Mesendoderm (in vitro differentiated cells): ENCODE data around the gene EPDR1.

Source experiments
- DNase-seq: peaks from one replicate; pipeline ENCODE4 v3.0.0; 2013
- H2AK5ac ChIP-seq: 2 replicates; pipeline ENCODE4 v1.6.1; 2013; ENCODE audit warnings: low read length, inconsistent platforms
- H2BK120ac ChIP-seq: 2 replicates; pipeline ENCODE4 v1.6.1; 2013; ENCODE audit warnings: low read depth, mild to moderate bottlenecking, low read length, moderate library complexity, mixed read lengths
- H2BK15ac ChIP-seq: replicated peaks from 2 replicates; pipeline ENCODE4 v1.6.1; 2013; ENCODE audit warnings: low read depth, mild to moderate bottlenecking, moderate library complexity
- H2BK5ac ChIP-seq: 2 replicates; pipeline ENCODE4 v1.6.1; 2013; ENCODE audit warnings: low read length, inconsistent platforms
- H3K18ac ChIP-seq: 2 replicates; pipeline ENCODE4 v1.6.1; 2013; ENCODE audit warnings: mild to moderate bottlenecking, low read length, mixed read lengths
- H3K23ac ChIP-seq: one replicate; pipeline ENCODE4 v1.6.1; 2013; ENCODE audit warnings: low read length
- H3K27ac ChIP-seq: 2 replicates; pipeline ENCODE4 v1.5.1; 2013; ENCODE audit warnings: low read depth, mild to moderate bottlenecking, inconsistent platforms, low read length, moderate library complexity
- H3K27me3 ChIP-seq: 2 replicates; pipeline ENCODE4 v1.6.1; 2013; ENCODE audit warnings: low read length, control low read depth, mild to moderate bottlenecking, inconsistent platforms; ENCODE audit not compliant: insufficient read depth, poor library complexity
- H3K36me3 ChIP-seq: 2 replicates; pipeline ENCODE4 v1.6.1; 2013; ENCODE audit warnings: low read length, inconsistent platforms; ENCODE audit not compliant: control insufficient read depth, insufficient read depth
- H3K4ac ChIP-seq: one replicate; pipeline ENCODE4 v1.6.1; 2013; ENCODE audit warnings: low read depth, mild to moderate bottlenecking, low read length, moderate library complexity
- H3K4me1 ChIP-seq: 2 replicates; pipeline ENCODE4 v1.6.1; 2013; ENCODE audit warnings: low read depth, low read length, inconsistent platforms; ENCODE audit not compliant: control insufficient read depth
- H3K4me2 ChIP-seq: 2 replicates; pipeline ENCODE4 v1.6.1; 2013; ENCODE audit warnings: low read length
- H3K4me3 ChIP-seq: 2 replicates; pipeline ENCODE4 v1.5.1; 2013; ENCODE audit warnings: mild to moderate bottlenecking, low read length
- H3K56ac ChIP-seq: one replicate; pipeline ENCODE4 v1.6.1; 2013; ENCODE audit warnings: low read length
- H3K79me1 ChIP-seq: 2 replicates; pipeline ENCODE4 v1.6.1; 2013; ENCODE audit warnings: low read length, inconsistent platforms
- H3K79me2 ChIP-seq: 2 replicates; pipeline ENCODE4 v1.6.1; 2013; ENCODE audit warnings: mild to moderate bottlenecking, low read length; ENCODE audit not compliant: control insufficient read depth, insufficient read depth
- H3K9ac ChIP-seq: 2 replicates; pipeline ENCODE4 v1.6.1; 2013; ENCODE audit warnings: low read length, inconsistent platforms
- H4K5ac ChIP-seq: one replicate; pipeline ENCODE4 v1.6.1; 2013; ENCODE audit warnings: low read length
- H4K8ac ChIP-seq: one replicate; pipeline ENCODE4 v1.6.1; 2013; ENCODE audit warnings: low read depth, mild to moderate bottlenecking, control low read depth, low read length, moderate library complexity
- WGBS: extraction: QIAGEN DNeasy Blood & Tissue Kit; methylation state at CpG from one replicate; pipeline ENCODE4 v1.1.7; 2013; ENCODE audit warnings: low lambda C conversion rate, missing lambda C conversion rate; ENCODE audit not compliant: insufficient coverage; ENCODE audit errors: extremely low coverage; 5-methylcytosine and 5-hydroxymethylcytosine counted together

EPDR1 gene

GRCh38 chr7:37999673-38000072 lies 79.2 kb downstream of the EPDR1 start:
- Histone ChIP-seq H3K9ac (no peak overlapping the region), H3K4me1 (no peaks in the 10 kb centered on the region), H3K36me3 (no peaks in the 10 kb centered on the region), H2AK5ac (no peak overlapping the region), H3K18ac (no peak overlapping the region), H3K79me2 (no peaks in the 10 kb centered on the region), H4K8ac (no peak overlapping the region), H2BK120ac (no peak overlapping the region), H3K4me3 (no peak overlapping the region), H3K79me1 (no peaks in the 10 kb centered on the region), H4K5ac (no peak overlapping the region), H2BK5ac (no peak overlapping the region), H3K23ac (no peak overlapping the region), H3K4me2 (no peak overlapping the region), H3K4ac (no peak overlapping the region), H3K27ac (no peak overlapping the region), H2BK15ac (no peak overlapping the region), H3K56ac (no peak overlapping the region), H3K27me3 (no peaks in the 10 kb centered on the region)
- DNase-seq: no peak
- WGBS: no CpG with 5 or more reads among the region's 3 CpGs

DNA sequence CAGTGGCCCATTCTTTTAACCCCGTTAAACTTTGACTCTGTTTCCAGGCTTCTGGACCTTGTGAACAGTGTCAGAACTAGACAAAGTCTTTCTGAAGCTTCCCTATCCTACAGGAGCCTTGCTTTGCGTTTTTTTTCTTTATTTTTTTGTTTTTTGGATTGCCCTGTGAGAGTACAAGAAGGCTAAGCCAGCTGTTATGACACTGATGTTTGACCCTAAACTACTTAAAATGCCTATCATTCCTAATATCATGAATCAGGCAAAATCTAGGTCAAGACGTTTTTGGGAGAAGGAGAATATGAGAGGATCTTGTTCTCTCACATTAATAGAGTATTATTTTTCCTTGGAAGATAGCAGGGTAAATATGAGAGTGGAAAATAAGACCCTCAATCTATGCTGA lies 79.8 kb downstream of the EPDR1 start:
- no peak overlapping the region for H2BK120ac ChIP-seq
- no peak overlapping the region for H2BK15ac ChIP-seq
- H3K9ac ChIP-seq: no peak overlapping the region
- no peak for DNase-seq
- no peaks in the 10 kb centered on the region for H3K79me2 ChIP-seq
- no peak overlapping the region for H4K8ac ChIP-seq
- H2AK5ac ChIP-seq: no peak overlapping the region
- H3K4me3 ChIP-seq: no peak overlapping the region
- H3K4ac ChIP-seq: no peak overlapping the region
- H3K4me1 ChIP-seq: no peaks in the 10 kb centered on the region
- no peak overlapping the region for H3K27ac ChIP-seq
- no peak overlapping the region for H3K56ac ChIP-seq
- no CpG with 5 or more reads among the region's 3 CpGs for WGBS
- no peak overlapping the region for H4K5ac ChIP-seq
- H2BK5ac ChIP-seq: no peak overlapping the region
- H3K4me2 ChIP-seq: no peak overlapping the region
- no peak overlapping the region for H3K18ac ChIP-seq
- no peaks in the 10 kb centered on the region for H3K36me3 ChIP-seq
- no peaks in the 10 kb centered on the region for H3K27me3 ChIP-seq
- no peaks in the 10 kb centered on the region for H3K79me1 ChIP-seq
- no peak overlapping the region for H3K23ac ChIP-seq
